Uterus (tissue), 4 donors: ENCODE results near the gene NRXN3. TPM values are rescaled to one million over a fixed set of nuclear protein-coding genes. Genes with fewer than 3 reads are reported as not detected.

Experiments used
- DNase-seq, 2 donors: peaks; one replicate each; pipeline ENCODE4 v3.0.0-alpha.2; 2019 to 2020
- H3K27ac ChIP-seq, 2 donors: fragments of 200-600 bp; sonication (generic); 1 replicate in 1 of 2; 2 replicates in 1 of 2; pipeline ENCODE4 v1.5.1; 2016 to 2018
- H3K27me3 ChIP-seq, 2 donors: fragments of 200-600 bp; sonication (generic); one replicate each; pipeline ENCODE4 v1.5.1; 2018 to 2019; ENCODE audit warnings: control low read depth in 1 of 2
- H3K36me3 ChIP-seq, 2 donors: fragments of 200-600 bp; sonication (generic); one replicate each; pipeline ENCODE4 v1.5.1; 2019; ENCODE audit warnings: control low read depth in 1 of 2
- H3K4me1 ChIP-seq, 2 donors: fragments of 200-600 bp; sonication (generic); one replicate each; pipeline ENCODE4 v1.5.1; 2018 to 2019; ENCODE audit warnings: control low read depth in 1 of 2
- H3K4me3 ChIP-seq, 2 donors: fragments of 200-600 bp; sonication (generic); 1 replicate in 1 of 2; 2 replicates in 1 of 2; pipeline ENCODE4 v1.5.1; 2018 to 2019; ENCODE audit warnings: mild to moderate bottlenecking in 1 of 2
- H3K9me3 ChIP-seq, 2 donors: fragments of 200-600 bp; sonication (generic); one replicate each; pipeline ENCODE4 v1.5.1; 2019; ENCODE audit warnings: control low read depth in 1 of 2
- POLR2A ChIP-seq, 2 donors: fragments of 450-650 bp; IDR thresholded peaks; one replicate each; pipeline ENCODE4 v1.6.1; 2016; ENCODE audit warnings: antibody characterized with exemption in 2 of 2, mild to moderate bottlenecking in 1 of 2, moderate library complexity in 1 of 2
- intact Hi-C: fragments of 100-400 bp; cut with DNase I; formaldehyde crosslinking; loops from one replicate; pipeline ENCODE4 v1.15.1; 2023; ENCODE audit warnings: low total_unique reads
- total RNA-seq, 4 donors: library from RNA; depleted of rRNA in 3 of 4; stranded (reverse); fragments of >200 nt in 3 of 4; gene quantifications; one replicate each; pipeline versions ENCODE4 v1.1.0 to v1.2.4, GENCODE V29; 2014 to 2023
- TF ChIP-seq, protein P1 (sequence below), 4 experiments: fragments of 200-600 bp in 2 of 4; fragments of 450-650 bp in 2 of 4; sonication (generic) in 2 of 4; IDR thresholded peaks; one replicate each; pipeline ENCODE4 v1.5.1; 2016 to 2019; ENCODE audit warnings: antibody characterized with exemption in 4 of 4, mild to moderate bottlenecking in 2 of 4, moderate library complexity in 1 of 4
- donor health status: DM: yes; HTN: yes; CAD: no.

NRXN3 gene
- total RNA-seq, 4 donors from 2014 or later = 2.9 to 17.0 (median 4.4) TPM

DNA sequence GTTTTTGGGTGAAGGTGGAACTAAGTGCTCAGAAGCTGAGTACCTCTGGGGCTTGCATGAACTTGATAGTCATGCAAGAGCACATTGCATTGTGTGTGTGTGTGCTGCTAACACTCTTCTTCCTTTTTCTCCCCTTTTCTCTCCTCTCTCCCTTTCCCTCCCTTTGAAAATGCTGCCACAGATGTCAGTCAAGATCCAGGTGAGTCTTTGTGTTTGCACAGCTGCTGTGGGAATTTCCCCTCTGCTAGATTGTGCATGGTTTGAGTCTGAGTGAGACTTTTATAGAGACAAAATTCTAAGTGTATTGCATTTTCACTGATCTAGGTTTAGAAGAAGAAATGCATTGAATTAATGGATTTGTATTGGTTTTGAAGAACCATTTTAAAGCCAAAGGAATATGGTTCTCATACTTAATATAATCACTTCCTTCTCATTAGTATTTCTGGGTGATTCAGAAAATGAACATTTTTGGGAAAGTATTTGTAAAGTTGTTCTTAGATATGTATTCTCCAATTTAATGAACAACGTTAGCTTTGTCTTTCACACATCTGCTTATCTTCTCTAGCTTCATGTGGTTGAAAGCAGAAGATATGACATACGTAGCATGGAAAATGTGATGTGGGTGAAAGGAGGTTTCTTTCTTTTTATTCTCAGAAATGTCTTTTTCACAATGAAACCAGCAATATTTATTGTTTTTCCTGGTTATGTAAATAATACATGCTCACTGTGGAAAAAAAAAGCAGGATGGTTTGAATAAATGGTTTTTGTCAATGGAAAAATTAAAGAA lies 108.5 kb downstream of the NRXN3 start:
- Histone ChIP-seq H3K9me3 (no peaks in the 10 kb centered on the region), H3K4me3 (no peak overlapping the region), H3K27me3 (no peaks in the 10 kb centered on the region), H3K36me3 (no peaks in the 10 kb centered on the region), H3K27ac (no peak overlapping the region), H3K4me1 (no peaks in the 10 kb centered on the region)
- TF ChIP-seq, protein P1, sequence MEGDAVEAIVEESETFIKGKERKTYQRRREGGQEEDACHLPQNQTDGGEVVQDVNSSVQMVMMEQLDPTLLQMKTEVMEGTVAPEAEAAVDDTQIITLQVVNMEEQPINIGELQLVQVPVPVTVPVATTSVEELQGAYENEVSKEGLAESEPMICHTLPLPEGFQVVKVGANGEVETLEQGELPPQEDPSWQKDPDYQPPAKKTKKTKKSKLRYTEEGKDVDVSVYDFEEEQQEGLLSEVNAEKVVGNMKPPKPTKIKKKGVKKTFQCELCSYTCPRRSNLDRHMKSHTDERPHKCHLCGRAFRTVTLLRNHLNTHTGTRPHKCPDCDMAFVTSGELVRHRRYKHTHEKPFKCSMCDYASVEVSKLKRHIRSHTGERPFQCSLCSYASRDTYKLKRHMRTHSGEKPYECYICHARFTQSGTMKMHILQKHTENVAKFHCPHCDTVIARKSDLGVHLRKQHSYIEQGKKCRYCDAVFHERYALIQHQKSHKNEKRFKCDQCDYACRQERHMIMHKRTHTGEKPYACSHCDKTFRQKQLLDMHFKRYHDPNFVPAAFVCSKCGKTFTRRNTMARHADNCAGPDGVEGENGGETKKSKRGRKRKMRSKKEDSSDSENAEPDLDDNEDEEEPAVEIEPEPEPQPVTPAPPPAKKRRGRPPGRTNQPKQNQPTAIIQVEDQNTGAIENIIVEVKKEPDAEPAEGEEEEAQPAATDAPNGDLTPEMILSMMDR (IDR thresholded peaks at IDR 0.05) = no peak
- TF ChIP-seq POLR2A (IDR thresholded peaks at IDR 0.05) = no peak
- no peak for DNase-seq
- intact Hi-C loops = no loop called here

DNA sequence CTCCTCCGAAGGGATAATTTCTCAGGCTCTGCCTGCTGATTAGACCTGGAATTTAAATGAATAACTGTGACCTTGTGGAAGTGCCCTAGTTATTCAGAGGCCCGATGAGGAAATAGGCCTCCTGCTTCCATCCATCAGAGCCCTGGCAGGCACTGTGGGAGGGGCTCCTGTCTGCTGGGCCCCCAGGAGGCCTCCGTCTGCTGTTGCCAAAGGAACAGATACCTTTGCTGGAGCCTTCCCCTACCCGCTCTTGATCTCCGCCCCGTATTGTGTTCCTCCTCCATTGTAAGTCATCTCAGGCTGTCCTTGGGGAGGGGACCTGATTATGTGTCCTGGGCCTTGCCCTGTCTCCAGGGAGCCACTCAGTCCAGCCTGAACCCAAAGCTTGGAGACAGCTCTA lies 112.3 kb downstream of the NRXN3 start:
- Histone ChIP-seq H3K27me3 (no peaks in the 10 kb centered on the region), H3K36me3 (no peaks in the 10 kb centered on the region), H3K4me3 (no peak overlapping the region), H3K27ac (no peak overlapping the region), H3K4me1 (no peaks in the 10 kb centered on the region), H3K9me3 (no peaks in the 10 kb centered on the region)
- no peak for DNase-seq
- intact Hi-C loops = no loop called here
- TF ChIP-seq, protein P1 (IDR thresholded peaks at IDR 0.05) = no peak
- TF ChIP-seq POLR2A (IDR thresholded peaks at IDR 0.05) = no peak

DNA sequence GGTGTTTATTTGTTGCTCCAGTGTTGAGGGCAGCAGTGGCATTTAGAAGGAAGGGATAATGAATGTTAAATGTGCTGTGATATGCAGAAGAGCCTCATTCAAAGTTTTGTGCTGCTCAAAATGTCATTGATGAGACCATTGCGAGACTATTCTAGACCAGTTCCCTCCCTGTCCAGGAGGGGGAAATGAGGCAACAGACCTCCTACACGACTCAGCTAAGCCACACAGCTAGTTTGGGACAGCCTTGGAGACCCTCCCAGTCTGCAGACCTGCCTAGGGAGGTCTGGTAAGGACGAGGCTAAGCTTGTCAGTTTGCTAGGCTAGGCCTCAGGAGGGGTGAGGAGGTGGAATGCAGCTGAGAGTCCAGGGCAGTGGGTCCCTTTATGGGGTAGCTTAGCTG lies 116.0 kb downstream of the NRXN3 start:
- no peak overlapping the region for H3K27ac ChIP-seq
- no peaks in the 10 kb centered on the region for H3K4me1 ChIP-seq
- no peaks in the 10 kb centered on the region for H3K36me3 ChIP-seq
- no peaks in the 10 kb centered on the region for H3K27me3 ChIP-seq
- TF ChIP-seq POLR2A (IDR thresholded peaks at IDR 0.05) = no peak
- TF ChIP-seq, protein P1 (IDR thresholded peaks at IDR 0.05) = no peak
- no peaks in the 10 kb centered on the region for H3K9me3 ChIP-seq
- H3K4me3 ChIP-seq = no peak overlapping the region
- no peak for DNase-seq
- intact Hi-C loops = no loop called here

DNA sequence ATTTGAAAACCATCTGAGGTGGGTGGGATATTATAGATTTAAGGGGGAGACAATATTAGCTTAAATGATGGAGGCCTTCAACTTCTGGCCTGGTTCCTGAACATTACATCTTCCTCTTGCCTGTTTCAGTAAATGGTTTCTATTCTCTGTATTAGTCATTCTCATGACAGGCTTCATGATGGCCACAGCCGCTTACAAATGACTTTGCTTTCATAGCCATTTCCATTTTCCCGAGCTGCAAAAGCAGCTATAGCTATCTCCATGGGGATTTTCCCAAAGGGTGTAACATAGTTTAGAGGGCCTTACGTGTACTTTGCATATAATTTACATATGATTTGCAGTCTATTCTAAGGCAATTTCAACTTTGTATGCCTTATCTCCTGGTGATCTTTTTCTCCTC lies 121.8 kb downstream of the NRXN3 start:
- no peak overlapping the region for H3K4me3 ChIP-seq
- DNase-seq = no peak
- no peaks in the 10 kb centered on the region for H3K36me3 ChIP-seq
- intact Hi-C loops = no loop called here
- H3K27ac ChIP-seq = no peak overlapping the region
- H3K9me3 ChIP-seq = no peaks in the 10 kb centered on the region
- no peaks in the 10 kb centered on the region for H3K27me3 ChIP-seq
- no peaks in the 10 kb centered on the region for H3K4me1 ChIP-seq
- no peak for TF ChIP-seq POLR2A (IDR thresholded peaks at IDR 0.05)
- TF ChIP-seq, protein P1 (IDR thresholded peaks at IDR 0.05) = no peak

DNA sequence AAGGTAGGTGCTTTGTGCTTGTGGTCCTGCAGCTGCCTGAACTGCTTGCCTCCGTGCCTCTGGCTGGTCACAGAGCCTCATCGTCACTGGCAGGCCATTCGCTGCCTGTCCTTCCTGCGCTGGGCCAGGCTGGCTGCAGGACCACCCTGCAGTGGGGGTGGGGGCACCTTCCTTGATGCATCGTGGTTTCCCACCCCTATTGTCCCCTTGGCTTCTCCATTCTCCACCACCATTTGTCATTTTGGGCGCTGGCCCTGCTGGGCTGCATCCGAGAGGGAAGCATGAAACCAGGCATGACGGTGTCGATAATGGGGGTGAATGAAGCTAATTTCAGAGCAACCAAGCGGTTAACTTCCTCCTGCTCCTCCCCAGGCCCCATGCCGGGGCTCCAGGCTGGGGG lies 127.7 kb downstream of the NRXN3 start:
- Histone ChIP-seq H3K4me3 (no peak overlapping the region), H3K27me3 (no peaks in the 10 kb centered on the region), H3K27ac (no peak overlapping the region), H3K36me3 (no peaks in the 10 kb centered on the region), H3K4me1 (no peaks in the 10 kb centered on the region), H3K9me3 (no peaks in the 10 kb centered on the region)
- intact Hi-C loops = no loop called here
- no peak for DNase-seq
- no peak for TF ChIP-seq POLR2A (IDR thresholded peaks at IDR 0.05)
- TF ChIP-seq, protein P1 (IDR thresholded peaks at IDR 0.05) = no peak
